Measurements from ENCODE around the gene GALNT2. TPM values are rescaled to one million over a fixed set of nuclear protein-coding genes. Genes with fewer than 3 reads are reported as not detected.

GALNT2 gene
- polyA plus RNA-seq, 2 of the 4 experiments (the other 2 are of a cell fraction): 66.9 to 114 TPM

DNA sequence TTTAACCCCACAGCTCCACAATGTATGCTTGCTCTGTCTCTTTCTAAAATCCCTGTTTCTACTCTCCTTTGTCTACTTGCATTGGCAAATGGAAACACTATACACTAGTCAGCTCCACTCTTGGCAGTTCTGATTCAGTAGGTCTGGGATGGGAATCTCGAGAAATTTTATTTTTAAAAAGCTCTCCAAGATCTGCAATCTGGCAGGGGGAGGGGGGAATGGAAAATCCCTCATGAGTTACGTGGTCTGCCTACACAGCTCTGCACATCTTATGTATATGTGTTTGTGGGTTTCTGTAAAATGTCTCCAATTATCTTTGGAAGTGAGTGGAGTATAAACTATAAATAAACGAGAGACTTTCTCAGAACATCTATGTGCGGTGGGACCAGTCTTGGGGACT, 9.9 kb upstream of the GALNT2 start:
- Histone ChIP-seq H3K4me2 (no peak overlapping the region), H3K4me3 (no peak overlapping the region), H3K4me1 (no peaks in the 10 kb centered on the region), H3K27ac (no peak overlapping the region), H3K9me3 (peaks cover 13% of the 10 kb centered on the region; the same call in 2 of the 3 replicates)
- no peak for ATAC-seq
- no peak for FAIRE-seq
- no peak for DNase-seq (ENCODE audit: low read depth in 1 of 2, low spot score in 1 of 2)
- TF ChIP-seq KDM1A (IDR thresholded peaks at IDR 0.05; ENCODE audit: low read depth) (no peak), FOXS1 (CRISPR knock-in tag; IDR thresholded peaks at IDR 0.05) (no peak), POLR2AphosphoS2 (conservative IDR thresholded peaks at IDR 0.05; ENCODE audit: low read length) (no peak), CHD4 (IDR thresholded peaks at IDR 0.05; ENCODE audit: borderline replicate concordance) (no peak), ZFP36 (IDR thresholded peaks at IDR 0.05; ENCODE audit: borderline replicate concordance, partially characterized antibody) (no peak), FOSB (CRISPR knock-in tag; IDR thresholded peaks at IDR 0.05) (no peak), POLR2A (IDR thresholded peaks at IDR 0.05; ENCODE audit: low read length) (no peak)
- TF ChIP-seq, protein P1, sequence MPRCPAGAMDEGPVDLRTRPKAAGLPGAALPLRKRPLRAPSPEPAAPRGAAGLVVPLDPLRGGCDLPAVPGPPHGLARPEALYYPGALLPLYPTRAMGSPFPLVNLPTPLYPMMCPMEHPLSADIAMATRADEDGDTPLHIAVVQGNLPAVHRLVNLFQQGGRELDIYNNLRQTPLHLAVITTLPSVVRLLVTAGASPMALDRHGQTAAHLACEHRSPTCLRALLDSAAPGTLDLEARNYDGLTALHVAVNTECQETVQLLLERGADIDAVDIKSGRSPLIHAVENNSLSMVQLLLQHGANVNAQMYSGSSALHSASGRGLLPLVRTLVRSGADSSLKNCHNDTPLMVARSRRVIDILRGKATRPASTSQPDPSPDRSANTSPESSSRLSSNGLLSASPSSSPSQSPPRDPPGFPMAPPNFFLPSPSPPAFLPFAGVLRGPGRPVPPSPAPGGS (IDR thresholded peaks at IDR 0.05): no peak
- 56% methylated on average over 4 of the region's 4 CpGs for WGBS (ENCODE audit: missing lambda C conversion rate)
- ChIA-PET CTCF (no interaction called here), POLR2A (no interaction called here)

DNA sequence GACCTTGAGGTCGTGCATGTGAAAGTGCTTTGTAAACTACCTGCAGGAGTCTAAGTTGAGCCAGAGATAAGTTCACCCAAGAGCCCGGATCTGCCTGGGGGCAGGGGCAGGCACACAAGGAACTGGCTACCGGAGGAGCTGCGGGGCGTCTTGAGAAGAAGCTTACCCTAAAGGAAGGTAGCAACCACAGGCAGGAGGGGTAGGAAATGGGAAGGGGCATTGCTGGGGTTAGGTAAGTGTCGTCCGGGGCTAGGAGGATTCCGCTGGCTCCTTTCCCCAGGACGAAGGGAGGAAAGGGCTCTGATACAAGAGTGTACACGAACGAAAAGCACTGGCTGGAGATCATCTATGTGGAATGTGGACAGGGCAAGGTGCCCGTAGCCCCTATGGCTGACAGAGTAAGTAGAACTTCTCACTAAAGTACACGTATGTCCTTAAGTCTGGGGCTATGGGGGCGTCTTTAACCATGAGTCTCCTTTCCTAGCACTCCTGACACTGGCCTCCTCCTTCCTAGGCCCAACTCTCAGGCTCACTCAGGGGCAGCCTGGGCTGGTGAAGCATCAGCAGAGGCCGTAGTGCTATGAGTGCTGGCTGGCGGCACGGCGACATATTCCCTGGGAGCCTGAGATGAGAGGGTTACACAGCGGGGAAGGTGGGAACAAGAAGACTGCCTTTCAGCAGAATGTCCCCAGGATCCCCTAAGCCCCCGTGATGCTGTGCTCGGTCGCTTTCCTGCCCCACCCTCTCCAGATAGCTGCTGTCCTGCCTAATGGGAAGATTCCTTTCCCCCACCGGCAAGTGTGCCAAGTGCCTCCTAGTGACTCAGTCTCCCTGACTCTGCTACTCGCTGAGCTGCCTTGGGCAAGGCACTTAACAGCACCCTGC, 9.1 kb upstream of the GALNT2 start:
- TF ChIP-seq GATA3 (IDR thresholded peaks at IDR 0.05; ENCODE audit: borderline replicate concordance) (no peak), MAFK (IDR thresholded peaks at IDR 0.05; ENCODE audit: partially characterized antibody) (no peak), RNF2 (IDR thresholded peaks at IDR 0.05; ENCODE audit: borderline replicate concordance, low read depth) (no peak), ZSCAN20 (CRISPR knock-in tag; IDR thresholded peaks at IDR 0.05) (no peak), CEBPB (IDR thresholded peaks at IDR 0.05) (no peak), PHF8 (IDR thresholded peaks at IDR 0.05; ENCODE audit: borderline replicate concordance, low read depth) (no peak), MAZ (IDR thresholded peaks at IDR 0.05; ENCODE audit: borderline replicate concordance, low read depth, low read length) (no peak), NPAS2 (CRISPR knock-in tag; IDR thresholded peaks at IDR 0.05; ENCODE audit: borderline replicate concordance) (no peak), EHMT2 (IDR thresholded peaks at IDR 0.05; ENCODE audit: low read depth) (no peak), FOXS1 (CRISPR knock-in tag; IDR thresholded peaks at IDR 0.05) (no peak), NFE2L2 (conservative IDR thresholded peaks at IDR 0.05; ENCODE audit: low read length) (no peak), RFX5 (IDR thresholded peaks at IDR 0.05) (no peak), RCOR1 (IDR thresholded peaks at IDR 0.05; ENCODE audit: low read depth, low read length) (no peak), CBX8 (IDR thresholded peaks at IDR 0.05) (no peak), HOXB13 (CRISPR knock-in tag; IDR thresholded peaks at IDR 0.05; ENCODE audit: low read depth) (no peak)
- TF ChIP-seq, protein P2, sequence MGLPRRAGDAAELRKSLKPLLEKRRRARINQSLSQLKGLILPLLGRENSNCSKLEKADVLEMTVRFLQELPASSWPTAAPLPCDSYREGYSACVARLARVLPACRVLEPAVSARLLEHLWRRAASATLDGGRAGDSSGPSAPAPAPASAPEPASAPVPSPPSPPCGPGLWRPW (IDR thresholded peaks at IDR 0.05): no peak
- TF ChIP-seq, protein P3, sequence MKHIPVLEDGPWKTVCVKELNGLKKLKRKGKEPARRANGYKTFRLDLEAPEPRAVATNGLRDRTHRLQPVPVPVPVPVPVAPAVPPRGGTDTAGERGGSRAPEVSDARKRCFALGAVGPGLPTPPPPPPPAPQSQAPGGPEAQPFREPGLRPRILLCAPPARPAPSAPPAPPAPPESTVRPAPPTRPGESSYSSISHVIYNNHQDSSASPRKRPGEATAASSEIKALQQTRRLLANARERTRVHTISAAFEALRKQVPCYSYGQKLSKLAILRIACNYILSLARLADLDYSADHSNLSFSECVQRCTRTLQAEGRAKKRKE (CRISPR knock-in tag; IDR thresholded peaks at IDR 0.05; ENCODE audit: low read depth): no peak
- TF ChIP-seq, protein P1 (IDR thresholded peaks at IDR 0.05): no peak
- TF ChIP-seq, protein P4, sequence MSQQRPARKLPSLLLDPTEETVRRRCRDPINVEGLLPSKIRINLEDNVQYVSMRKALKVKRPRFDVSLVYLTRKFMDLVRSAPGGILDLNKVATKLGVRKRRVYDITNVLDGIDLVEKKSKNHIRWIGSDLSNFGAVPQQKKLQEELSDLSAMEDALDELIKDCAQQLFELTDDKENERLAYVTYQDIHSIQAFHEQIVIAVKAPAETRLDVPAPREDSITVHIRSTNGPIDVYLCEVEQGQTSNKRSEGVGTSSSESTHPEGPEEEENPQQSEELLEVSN (IDR thresholded peaks at IDR 0.05; ENCODE audit: borderline replicate concordance, low read depth): no peak
- H3K4me1 ChIP-seq: no peaks in the 10 kb centered on the region
- CTCF ChIA-PET: no interaction called here
- POLR2A ChIA-PET: no interaction called here
- no peak for DNase-seq (ENCODE audit: low read depth in 1 of 2, low spot score in 1 of 2)
- 72% methylated on average over 24 of the region's 24 CpGs for WGBS (ENCODE audit: missing lambda C conversion rate)
- no peak overlapping the region for H3K4me2 ChIP-seq
- FAIRE-seq: no peak
- H3K9me3 ChIP-seq: peaks cover 19% of the 10 kb centered on the region
- no peak for ATAC-seq
- no peak overlapping the region for H3K27ac ChIP-seq
- no peak overlapping the region for H3K4me3 ChIP-seq

Measured in A549 (cell line).